Esophagus muscularis mucosa (tissue), 4 donors: ENCODE measurements around the gene CELF2.

ENCODE experiments used
- EP300 ChIP-seq: sonication (generic); formaldehyde crosslinking; IDR thresholded peaks from one replicate; pipeline ENCODE4 v1.6.1; 2017; ENCODE audit warnings: antibody characterized with exemption
- POLR2A ChIP-seq: fragments of 450-650 bp; IDR thresholded peaks from one replicate; pipeline ENCODE4 v1.6.1; 2017; ENCODE audit warnings: antibody characterized with exemption, moderate library complexity, mild to moderate bottlenecking, low read depth
- POLR2AphosphoS5 ChIP-seq, 2 donors: sonication (generic); formaldehyde crosslinking; IDR thresholded peaks; one replicate each; pipeline ENCODE4 v1.6.1; 2017; ENCODE audit warnings: antibody characterized with exemption in 2 of 2
- TF ChIP-seq, protein P1 (sequence below), 3 experiments: fragments of 200-600 bp in 2 of 3; fragments of 450-650 bp in 1 of 3; sonication (generic) in 2 of 3; IDR thresholded peaks; one replicate each; pipeline ENCODE4 v1.5.1; 2017 to 2019; ENCODE audit warnings: antibody characterized with exemption in 3 of 3, mild to moderate bottlenecking in 2 of 3, moderate library complexity in 1 of 3

DNA sequence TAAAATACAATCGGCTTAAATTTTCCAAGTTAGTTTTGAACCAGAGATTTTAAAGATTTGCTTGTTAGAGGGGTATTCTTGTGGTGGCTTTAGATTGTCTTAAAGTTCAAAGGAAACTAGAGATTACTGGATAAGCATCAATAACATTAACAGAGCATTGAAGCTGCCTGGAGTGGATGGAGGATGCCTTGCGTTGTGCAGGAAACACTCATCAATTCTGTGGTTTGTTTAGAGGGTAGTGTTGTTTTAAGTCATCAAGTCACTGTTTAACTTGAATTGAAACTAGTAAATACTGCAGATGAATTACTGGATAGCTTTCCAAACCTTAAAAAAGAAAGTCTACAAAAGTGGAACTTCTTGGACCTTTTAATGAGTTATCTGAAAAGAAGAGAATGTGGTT, 218.6 kb downstream of the CELF2 start:
- TF ChIP-seq EP300 (no peak), POLR2A (no peak), POLR2AphosphoS5 (IDR thresholded peaks at IDR 0.05) (no peak)
- TF ChIP-seq, protein P1, sequence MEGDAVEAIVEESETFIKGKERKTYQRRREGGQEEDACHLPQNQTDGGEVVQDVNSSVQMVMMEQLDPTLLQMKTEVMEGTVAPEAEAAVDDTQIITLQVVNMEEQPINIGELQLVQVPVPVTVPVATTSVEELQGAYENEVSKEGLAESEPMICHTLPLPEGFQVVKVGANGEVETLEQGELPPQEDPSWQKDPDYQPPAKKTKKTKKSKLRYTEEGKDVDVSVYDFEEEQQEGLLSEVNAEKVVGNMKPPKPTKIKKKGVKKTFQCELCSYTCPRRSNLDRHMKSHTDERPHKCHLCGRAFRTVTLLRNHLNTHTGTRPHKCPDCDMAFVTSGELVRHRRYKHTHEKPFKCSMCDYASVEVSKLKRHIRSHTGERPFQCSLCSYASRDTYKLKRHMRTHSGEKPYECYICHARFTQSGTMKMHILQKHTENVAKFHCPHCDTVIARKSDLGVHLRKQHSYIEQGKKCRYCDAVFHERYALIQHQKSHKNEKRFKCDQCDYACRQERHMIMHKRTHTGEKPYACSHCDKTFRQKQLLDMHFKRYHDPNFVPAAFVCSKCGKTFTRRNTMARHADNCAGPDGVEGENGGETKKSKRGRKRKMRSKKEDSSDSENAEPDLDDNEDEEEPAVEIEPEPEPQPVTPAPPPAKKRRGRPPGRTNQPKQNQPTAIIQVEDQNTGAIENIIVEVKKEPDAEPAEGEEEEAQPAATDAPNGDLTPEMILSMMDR (IDR thresholded peaks at IDR 0.05): no peak
